GM23338 (cell line): ENCODE data around the gene TMUB1.

ENCODE experiments used
- CTCF ChIP-seq, 2 experiments: fragments of 200-600 bp in 1 of 2; sonication (generic) in 1 of 2; conservative IDR thresholded peaks; 2 replicates each; pipeline versions ENCODE4 v1.5.1 to v1.6.1; 2016 to 2017; ENCODE audit warnings: antibody characterized with exemption in 2 of 2, low read depth in 2 of 2, mild to moderate bottlenecking in 2 of 2, moderate library complexity in 1 of 2
- EZH2 ChIP-seq: fragments of 200-600 bp; sonication (generic); IDR thresholded peaks from one replicate; pipeline ENCODE4 v1.8.0; 2017; ENCODE audit warnings: antibody characterized with exemption, mild to moderate bottlenecking, low read depth; ENCODE audit not compliant: unreplicated experiment
- NANOG ChIP-seq: IDR thresholded peaks from 2 replicates; pipeline ENCODE4 v1.6.1; 2016; ENCODE audit warnings: antibody characterized with exemption, borderline replicate concordance
- POLR2AphosphoS5 ChIP-seq: IDR thresholded peaks from 2 replicates; pipeline ENCODE4 v1.6.1; 2016; ENCODE audit warnings: antibody characterized with exemption, low read depth
- ZNF114 ChIP-seq: fragments of 250-450 bp; sonication (Bioruptor Pico); IDR thresholded peaks from 2 replicates; pipeline ENCODE4 v1.5.0; 2020; ENCODE audit warnings: mild to moderate bottlenecking, moderate library complexity
- TF ChIP-seq, protein P1 (sequence below): IDR thresholded peaks from one replicate; pipeline ENCODE4 v1.6.1; 2018; ENCODE audit warnings: antibody characterized with exemption; ENCODE audit not compliant: unreplicated experiment

DNA sequence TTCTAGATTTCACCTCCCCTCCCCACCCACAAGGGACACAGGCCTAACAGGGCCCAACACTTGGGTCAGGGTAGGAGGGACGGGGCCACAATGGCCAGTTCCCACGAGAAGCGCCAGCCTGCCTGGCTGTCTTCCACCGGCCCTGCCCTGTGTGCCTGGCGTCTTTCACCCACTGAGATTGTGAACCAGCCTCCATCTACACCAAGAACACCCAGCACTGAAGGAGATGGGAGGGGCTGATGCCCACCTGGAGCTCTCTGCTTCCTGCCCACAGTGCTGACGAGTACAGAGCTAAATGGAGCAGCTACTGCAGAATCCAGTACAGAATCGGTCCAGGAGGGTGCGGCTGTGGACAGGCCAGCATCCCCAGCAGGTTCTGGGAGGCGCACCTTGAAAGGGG lies 37.3 kb downstream of the TMUB1 start:
- TF ChIP-seq CTCF (conservative IDR thresholded peaks at IDR 0.05; ENCODE audit: low read depth in 2 of 2) (no peak), ZNF114 (CRISPR knock-in tag) (no peak), POLR2AphosphoS5 (no peak), EZH2 (no peak), NANOG (no peak)
- TF ChIP-seq, protein P1, sequence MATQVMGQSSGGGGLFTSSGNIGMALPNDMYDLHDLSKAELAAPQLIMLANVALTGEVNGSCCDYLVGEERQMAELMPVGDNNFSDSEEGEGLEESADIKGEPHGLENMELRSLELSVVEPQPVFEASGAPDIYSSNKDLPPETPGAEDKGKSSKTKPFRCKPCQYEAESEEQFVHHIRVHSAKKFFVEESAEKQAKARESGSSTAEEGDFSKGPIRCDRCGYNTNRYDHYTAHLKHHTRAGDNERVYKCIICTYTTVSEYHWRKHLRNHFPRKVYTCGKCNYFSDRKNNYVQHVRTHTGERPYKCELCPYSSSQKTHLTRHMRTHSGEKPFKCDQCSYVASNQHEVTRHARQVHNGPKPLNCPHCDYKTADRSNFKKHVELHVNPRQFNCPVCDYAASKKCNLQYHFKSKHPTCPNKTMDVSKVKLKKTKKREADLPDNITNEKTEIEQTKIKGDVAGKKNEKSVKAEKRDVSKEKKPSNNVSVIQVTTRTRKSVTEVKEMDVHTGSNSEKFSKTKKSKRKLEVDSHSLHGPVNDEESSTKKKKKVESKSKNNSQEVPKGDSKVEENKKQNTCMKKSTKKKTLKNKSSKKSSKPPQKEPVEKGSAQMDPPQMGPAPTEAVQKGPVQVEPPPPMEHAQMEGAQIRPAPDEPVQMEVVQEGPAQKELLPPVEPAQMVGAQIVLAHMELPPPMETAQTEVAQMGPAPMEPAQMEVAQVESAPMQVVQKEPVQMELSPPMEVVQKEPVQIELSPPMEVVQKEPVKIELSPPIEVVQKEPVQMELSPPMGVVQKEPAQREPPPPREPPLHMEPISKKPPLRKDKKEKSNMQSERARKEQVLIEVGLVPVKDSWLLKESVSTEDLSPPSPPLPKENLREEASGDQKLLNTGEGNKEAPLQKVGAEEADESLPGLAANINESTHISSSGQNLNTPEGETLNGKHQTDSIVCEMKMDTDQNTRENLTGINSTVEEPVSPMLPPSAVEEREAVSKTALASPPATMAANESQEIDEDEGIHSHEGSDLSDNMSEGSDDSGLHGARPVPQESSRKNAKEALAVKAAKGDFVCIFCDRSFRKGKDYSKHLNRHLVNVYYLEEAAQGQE = no peak
